GM12873 (cell line): ENCODE measurements around the gene ARRDC4.

Source experiments
- CTCF ChIP-seq: IDR thresholded peaks from 2 replicates; pipeline ENCODE4 v1.5.1; 2012; ENCODE audit warnings: low read depth, mild to moderate bottlenecking, moderate library complexity, low read length, control low read depth; ENCODE audit not compliant: insufficient read depth; ENCODE audit errors: missing control alignments

ARRDC4 gene

GRCh38 chr15:98000249-98001203, 40.0 kb downstream of the ARRDC4 start:
- no peak for TF ChIP-seq CTCF

- TF ChIP-seq CTCF = no peak
Measured at GRCh38 chr15:98001663-98002194, 41.2 kb downstream of the ARRDC4 start.

- TF ChIP-seq CTCF = no peak
Measured at GRCh38 chr15:98002419-98002818, 41.9 kb downstream of the ARRDC4 start.

GRCh38 chr15:98002866-98003265, 42.4 kb downstream of the ARRDC4 start:
- TF ChIP-seq CTCF = no peak

- no peak for TF ChIP-seq CTCF
Measured at GRCh38 chr15:98003518-98003917, 43.0 kb downstream of the ARRDC4 start.

GRCh38 chr15:98003996-98004395, 43.5 kb downstream of the ARRDC4 start:
- no peak for TF ChIP-seq CTCF

- no peak for TF ChIP-seq CTCF
Measured at GRCh38 chr15:98005659-98006058, 45.2 kb downstream of the ARRDC4 start.
